22Rv1 (cell line): ENCODE measurements around the gene CNPY4.

Experiments used
- ZFX ChIP-seq: fragments of 450-650 bp; IDR thresholded peaks from 2 replicates; pipeline ENCODE4 v1.6.1; 2017; ENCODE audit warnings: antibody characterized with exemption, borderline replicate concordance
- TF ChIP-seq, protein P1 (sequence below): fragments of 450-650 bp; IDR thresholded peaks from 2 replicates; pipeline ENCODE4 v1.5.1; 2017; ENCODE audit warnings: mild to moderate bottlenecking

DNA sequence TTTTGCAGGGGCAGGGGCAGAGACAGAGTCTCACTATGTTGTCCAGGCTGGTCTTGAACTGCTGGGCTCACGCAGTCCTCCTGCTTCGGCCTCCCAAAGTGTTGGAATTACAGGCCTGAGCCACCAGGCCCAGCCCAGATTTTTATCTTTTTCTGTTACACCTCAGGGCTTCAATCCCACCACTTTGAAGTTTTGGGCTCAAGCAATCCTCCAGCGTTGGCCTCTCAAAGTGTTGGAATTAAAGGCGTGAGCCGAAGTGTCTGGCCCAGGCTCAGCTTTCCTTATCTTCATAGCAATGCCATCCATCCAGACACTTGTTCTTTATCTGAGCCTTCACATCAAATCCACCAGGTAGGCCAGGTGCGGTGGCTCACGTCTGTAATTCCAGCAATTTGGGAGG is 4.4 kb upstream of the CNPY4 start:
- TF ChIP-seq, protein P1, sequence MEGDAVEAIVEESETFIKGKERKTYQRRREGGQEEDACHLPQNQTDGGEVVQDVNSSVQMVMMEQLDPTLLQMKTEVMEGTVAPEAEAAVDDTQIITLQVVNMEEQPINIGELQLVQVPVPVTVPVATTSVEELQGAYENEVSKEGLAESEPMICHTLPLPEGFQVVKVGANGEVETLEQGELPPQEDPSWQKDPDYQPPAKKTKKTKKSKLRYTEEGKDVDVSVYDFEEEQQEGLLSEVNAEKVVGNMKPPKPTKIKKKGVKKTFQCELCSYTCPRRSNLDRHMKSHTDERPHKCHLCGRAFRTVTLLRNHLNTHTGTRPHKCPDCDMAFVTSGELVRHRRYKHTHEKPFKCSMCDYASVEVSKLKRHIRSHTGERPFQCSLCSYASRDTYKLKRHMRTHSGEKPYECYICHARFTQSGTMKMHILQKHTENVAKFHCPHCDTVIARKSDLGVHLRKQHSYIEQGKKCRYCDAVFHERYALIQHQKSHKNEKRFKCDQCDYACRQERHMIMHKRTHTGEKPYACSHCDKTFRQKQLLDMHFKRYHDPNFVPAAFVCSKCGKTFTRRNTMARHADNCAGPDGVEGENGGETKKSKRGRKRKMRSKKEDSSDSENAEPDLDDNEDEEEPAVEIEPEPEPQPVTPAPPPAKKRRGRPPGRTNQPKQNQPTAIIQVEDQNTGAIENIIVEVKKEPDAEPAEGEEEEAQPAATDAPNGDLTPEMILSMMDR, result no peak
- no peak for TF ChIP-seq ZFX
